ENCODE results near the gene SNPH.

DNA sequence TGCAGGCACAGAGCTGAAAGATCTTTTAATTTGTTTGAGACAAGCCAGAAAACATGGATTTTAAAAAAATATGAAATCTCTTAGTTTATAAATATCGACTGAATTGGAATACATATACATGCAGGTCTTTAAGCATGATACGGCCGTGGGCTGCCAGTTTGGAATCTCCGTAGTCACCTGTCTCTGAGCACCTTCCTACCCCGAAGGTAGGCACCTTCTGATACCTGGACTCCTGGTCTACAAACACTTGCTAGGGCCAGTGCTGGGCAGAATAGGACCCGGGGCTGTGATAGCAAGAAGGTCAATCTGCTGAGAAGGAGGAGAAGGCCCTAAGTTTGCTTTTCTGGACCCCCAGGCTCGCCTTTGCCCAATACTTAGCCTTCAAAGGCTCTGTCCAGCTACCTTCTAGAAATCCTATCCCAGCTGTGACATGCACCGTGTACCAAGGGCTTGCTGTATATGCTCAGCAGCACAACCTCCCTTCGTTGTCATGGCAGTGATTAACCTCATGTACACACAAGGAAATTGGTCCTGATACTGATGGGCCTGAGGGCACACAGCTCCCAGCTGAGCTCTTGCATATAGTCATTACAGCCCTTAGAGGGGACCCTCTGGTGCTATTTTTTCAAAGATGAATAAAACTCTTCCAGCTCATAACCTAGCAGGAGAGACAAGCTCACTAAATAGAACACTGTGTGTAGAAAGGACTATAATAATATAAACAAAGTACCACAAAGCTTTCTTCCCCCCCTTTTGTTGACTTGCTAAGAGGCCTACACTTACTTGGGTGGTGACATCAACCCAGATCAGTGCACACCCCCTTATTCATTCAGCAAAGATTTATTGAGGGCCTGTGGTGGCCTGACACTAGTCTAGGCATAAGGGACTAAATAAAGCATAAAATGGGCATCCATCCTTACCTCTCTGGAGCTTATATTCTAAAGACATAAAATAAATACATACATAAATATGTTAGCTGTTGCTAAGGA is 17.7 kb downstream of the SNPH start:
- no peak for TF ChIP-seq POLR2A (IDR thresholded peaks at IDR 0.05; ENCODE audit: control extremely low read depth in 1 of 2, low read depth in 2 of 2, low read length in 2 of 2)
- TF ChIP-seq JUN (IDR thresholded peaks at IDR 0.05; ENCODE audit: low read depth, low read length): no peak
- TF ChIP-seq EZH2 (IDR thresholded peaks at IDR 0.05; ENCODE audit: low read depth, low read length, severe bottlenecking): no peak

Measured in H1 (cell line).